NK-92 (cell line): ENCODE results near the gene PTGDS.

Experiments
- DNase-seq: peaks from one replicate; lab custom pipeline; 2025; ENCODE audit not compliant: unreplicated experiment; lab: John Stamatoyannopoulos, UW

PTGDS gene

DNA sequence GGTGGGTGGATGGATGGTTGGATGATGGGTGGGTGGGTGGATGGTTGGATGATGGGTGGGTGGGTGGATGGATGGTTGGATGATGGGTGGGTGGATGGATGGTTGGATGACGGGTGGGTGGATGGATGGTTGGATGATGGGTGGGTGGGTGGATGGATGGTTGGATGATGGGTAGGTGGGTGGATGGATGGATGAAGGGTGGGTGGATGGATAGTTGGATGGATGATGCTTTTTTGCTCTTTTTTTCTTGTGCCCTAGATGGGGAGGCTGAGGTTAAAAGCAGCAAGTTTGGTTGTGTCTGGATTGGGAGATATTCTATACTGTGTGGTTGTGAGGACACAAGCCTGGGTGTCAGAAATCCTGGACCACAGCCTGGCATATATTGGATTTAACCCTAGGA is 19.8 kb upstream of the PTGDS start:
- no peak for DNase-seq

DNA sequence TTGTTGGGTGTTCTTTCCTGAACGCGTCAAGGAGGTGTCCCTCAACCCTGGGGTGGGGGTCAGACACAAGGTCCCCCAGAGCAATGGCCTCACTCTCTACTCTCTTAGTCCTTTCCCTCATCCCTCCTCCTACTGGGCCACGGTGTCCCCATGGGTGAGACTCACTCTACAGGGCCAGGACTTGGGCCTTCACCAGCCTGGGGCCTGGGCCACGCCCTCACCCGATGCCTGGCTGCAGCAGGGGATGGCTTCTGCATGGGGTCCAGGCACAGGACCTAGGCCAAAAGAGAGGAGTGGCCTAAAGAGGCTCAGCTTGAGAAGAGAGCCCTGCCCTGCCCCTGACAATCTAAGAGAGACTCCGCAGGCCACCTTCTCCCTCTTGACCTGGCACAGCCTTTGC is 19.4 kb upstream of the PTGDS start:
- DNase-seq = no peak

DNA sequence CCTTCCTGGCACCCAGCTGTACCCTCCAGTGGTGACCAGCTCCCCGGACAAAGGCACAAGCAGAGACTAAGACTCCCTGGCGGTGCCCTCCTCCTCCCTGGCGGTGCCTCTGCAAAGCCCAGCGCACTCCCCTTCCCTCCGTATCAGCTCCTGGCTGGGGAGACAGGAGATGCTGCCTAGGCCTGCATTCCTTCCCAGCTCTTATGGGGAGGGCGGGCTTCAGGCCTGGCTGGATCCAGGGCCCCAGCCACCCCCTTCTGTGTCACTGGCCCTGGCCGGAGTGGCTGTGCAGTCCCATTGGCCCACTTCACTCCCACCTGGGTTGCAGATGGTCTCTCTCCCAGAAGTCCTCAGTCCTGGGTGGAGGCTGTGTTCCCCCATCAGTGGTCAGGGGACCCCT is 18.8 kb upstream of the PTGDS start:
- no peak for DNase-seq

DNA sequence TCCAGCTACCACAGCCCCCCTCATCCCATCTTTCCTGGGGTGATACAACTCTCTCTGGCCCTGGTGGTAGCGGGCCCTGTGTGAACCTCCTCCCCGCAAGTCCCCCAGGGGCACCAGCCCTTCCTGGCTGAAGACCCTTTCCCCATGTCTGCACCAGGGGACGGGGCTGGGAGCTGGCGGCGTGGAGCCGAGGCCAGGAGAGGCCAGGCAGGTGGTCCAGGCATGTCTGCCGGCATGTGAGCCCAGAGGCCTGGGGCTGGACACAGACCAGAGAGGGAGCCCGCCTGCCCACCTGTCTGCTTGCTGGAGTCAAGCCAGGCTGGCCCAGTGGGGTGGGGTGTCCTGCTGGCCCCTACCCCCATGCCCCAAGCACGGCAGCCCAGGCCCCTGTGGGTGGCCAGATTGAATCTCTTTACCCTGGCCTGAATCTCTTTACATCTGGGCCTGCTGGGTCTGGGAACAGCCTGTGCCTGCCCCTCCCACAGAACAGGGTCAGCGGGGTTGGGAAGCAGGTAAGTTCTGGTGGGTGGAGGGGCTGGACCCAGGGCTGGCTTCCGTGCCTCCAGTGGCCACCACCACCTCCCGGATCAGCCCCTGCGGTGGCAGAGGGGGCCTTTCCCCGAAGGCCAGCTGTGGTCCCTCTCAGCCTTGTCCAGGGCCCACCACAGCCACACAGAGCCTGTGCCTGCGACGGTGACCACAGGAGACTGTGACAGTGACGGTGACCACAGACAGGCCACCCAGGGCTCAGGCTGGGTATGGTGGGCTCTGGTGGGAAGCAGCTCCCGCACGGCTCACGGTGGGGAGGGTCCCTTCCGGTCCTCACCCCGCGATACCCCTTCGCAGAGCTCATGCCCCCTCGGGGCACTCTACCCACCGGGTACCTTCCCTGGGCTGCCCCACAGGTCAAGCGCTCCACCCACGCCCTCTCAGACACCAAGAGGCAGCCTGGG is 18.1 kb upstream of the PTGDS start:
- DNase-seq = no peak

DNA sequence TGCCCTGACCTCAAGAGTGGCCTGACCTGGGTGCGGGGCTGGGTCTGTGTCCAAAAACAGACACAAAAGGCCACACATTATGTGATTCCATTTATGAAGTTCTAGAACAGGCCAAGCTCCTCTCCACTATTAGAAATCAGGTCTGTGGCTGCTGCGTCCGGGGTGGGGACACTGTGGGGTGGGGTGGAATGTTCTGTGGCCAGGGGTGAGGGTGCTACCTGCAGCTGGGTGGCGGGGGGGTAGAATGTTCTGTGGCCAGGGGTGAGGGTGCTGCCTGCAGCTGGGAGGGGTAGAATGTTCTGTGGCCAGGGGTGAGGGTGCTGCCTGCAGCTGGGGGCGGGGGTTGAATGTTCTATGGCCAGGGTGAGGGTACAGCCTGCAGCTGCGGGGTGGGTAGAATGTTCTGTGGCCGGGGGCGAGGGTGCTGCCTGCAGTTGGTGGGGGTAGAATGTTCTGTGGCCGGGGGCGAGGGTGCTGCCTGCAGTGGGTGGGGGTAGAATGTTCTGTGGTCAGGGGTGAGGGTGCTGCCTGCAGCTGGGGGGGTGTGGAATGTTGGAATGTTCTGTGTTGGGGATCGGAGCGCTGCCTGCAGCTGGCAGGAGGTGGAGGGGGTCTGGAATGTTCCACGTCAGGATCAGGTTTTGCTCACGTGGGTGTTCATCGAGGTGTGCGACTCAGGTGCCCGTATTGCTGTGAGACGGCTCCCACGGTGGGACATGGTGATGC is 16.9 kb upstream of the PTGDS start:
- DNase-seq = no peak

DNA sequence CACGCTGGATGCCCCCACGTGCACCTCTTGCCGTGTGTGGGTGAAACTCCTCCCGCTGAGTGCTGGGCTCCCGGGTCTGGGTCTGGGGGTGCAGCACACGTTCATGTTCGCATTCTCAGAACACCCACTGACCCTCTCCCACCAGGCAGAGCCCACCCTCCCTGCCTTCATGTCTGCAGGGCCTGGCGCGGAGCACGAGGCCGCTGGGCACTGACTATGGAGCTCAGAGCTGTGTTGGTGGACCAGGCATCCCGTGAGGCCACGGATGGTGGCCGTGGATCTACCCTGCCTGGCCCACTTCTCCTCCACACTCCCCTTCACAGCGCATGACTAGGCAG is 16.4 kb upstream of the PTGDS start:
- no peak for DNase-seq

DNA sequence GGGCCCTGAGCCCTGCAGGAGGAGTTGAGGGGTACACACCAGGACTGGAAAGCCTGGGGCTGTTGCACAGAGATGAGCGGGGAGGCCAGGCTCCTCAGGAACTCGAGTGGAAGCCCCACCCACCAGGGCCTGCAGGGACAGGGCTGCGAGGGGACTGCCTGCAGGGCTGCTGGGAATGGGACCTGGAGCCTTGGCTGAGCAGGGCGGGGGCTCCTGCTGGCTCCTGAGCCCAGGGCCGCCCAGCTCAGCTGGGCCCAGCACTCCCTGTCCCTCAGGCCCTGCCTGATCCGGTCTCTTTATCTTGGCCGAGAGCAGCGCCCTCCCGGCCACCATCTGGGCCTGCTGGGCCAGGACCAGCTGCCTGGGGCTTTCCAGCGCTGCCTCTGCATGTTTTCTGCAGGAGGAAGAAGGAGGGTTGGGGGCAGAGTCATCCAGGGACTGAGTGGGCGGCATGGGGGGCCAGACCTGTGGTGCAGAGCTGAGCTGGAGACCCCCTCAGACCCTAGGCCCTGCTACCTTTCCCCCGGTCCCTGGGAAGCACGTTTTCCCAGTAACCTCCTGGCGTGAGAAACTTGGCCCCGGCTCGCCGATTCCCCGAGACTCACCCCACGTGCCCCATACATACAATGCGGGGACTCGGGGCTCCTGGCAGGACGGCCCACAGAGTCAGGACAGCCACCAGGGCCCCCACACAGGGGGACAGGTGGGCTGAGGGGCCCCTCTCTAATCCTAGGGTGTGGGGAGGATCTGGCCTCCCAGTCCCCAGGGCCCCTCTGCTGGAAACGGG is 15.8 kb upstream of the PTGDS start:
- no peak for DNase-seq

DNA sequence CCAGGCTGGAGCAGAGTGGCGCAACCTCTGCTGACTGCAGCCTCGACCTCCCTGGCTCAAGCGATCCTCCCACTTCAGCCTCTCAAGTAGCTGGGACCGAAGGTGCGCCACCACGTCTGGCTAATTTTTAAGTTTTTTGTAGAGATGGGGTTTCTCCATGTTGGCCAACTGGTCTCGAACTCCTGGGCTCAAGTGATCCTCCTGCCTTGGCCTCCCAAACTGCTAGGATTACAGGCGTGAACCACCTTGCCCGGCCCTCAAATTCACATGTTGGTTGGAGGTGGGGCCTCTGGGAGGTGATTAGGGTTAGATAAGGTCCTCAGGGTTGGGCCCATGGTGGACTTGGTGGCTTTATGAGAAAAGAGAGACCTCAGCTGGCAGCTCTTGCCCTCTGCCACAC is 15.1 kb upstream of the PTGDS start:
- no peak for DNase-seq

DNA sequence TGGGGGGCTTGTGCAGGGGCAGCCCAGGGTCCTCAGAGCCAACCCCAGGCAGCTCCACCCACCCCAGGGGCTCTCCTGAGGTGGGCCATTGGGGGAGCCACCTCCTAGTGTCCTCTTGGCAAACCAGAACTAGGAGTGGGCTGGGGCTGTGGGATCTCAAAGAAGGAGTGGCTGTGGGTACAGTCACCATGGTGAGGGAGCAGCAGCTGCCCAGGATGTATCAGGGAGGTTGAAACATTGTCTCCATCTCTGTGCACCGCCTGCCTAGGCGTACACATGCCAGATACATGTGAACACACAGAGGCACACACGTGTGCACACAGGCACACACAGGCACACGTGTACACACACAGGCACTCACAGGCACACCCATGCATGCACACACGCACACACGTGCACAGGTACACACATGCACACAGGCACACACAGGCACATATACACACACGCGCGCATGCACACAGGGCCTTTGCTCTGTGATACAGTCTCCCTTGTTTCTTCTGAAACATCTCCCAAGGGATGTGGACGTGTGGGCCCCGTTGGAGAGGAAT is 14.5 kb upstream of the PTGDS start:
- no peak for DNase-seq

DNA sequence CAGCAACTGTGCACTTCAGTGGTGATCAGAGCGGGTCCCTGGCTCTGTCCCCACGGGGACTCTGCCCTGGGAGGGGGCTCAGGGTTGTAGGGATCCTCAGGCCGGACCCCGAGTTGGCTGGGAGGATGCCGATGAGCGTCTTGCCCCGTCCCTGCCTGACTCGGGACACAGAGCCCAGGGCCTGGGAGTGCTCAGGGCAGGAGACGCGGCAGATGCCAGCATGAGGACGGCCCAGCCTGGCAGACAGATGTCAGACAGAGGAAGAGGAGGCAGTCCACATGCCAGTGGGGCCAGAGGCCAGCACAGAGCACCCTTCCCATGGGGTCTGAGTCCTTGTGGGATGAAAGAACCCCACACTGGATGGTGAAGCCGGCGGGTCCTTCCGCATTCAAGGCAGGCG is 14.0 kb upstream of the PTGDS start:
- no peak for DNase-seq

DNA sequence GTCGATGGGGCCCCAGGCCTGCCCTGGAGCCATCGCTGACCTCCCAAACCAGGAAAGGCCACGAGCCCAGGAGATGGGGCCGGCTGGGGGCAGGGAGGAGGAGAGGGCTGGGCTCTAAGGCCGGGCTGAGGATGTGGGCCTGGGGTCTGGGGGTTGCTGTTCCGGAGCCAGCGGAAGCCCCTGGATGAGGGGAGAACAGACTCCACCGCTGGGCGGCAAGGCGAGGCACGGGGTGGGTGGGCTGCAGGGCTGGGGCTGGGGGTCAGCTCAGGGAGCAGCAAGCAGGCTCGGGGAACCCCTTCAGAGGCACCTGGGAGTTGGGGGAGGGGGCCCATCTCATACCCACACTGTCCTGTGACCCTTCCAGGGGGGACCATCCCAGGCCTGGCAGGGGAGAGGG is 13.6 kb upstream of the PTGDS start:
- DNase-seq = no peak

DNA sequence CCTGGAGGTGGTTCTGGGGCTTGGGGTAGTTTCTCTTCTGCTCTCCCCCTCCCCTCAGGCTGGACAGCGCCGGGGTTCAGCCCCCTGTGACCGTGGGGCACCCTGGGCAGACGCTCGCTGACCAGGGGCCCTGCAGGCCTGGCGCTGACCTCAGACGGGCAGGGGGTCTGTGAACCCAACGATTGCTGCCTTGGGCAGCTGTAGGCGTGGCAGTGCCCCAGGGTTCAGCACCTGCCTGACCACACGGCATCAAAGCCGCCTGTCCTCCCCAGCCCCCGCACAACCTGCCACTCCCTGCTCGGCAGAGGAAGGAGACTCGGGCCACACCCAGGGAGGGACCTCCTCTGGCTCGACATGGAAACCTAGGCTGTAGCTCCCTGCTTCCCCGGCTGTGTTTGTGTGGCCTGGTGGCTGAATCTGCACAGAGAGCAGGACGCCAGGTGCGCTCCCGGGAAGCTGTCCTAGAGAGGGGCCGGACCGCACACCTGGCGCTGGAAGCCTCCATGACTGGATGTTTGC is 13.1 kb upstream of the PTGDS start:
- DNase-seq = no peak

DNA sequence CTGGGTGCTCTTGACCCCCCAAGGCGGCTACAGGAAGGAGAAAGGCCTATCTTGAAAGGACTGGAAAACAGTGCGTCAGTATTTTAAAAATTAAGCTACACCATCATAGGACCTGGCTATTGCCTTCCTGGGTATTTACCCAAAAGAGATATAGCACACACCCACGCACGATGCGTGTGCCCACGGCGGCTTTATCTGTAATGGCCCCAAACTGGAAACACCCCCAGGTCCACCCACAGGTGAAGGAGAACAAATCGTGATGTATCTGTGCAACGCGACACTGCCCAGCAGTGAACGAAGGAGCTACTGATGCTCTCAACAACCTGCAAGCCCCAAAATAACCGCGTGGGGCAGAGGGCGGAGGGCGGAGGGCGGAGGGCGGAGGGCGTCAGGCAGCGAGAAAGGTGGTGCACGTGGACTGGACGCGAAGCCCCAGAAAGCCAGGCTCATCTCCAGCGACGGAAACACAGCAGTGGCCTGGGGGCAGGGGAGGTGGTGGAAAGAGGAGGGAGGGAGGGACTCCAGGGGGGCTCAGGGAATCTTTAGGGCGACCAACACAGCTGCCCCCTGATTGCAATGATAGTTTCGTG is 12.4 kb upstream of the PTGDS start:
- DNase-seq = no peak

DNA sequence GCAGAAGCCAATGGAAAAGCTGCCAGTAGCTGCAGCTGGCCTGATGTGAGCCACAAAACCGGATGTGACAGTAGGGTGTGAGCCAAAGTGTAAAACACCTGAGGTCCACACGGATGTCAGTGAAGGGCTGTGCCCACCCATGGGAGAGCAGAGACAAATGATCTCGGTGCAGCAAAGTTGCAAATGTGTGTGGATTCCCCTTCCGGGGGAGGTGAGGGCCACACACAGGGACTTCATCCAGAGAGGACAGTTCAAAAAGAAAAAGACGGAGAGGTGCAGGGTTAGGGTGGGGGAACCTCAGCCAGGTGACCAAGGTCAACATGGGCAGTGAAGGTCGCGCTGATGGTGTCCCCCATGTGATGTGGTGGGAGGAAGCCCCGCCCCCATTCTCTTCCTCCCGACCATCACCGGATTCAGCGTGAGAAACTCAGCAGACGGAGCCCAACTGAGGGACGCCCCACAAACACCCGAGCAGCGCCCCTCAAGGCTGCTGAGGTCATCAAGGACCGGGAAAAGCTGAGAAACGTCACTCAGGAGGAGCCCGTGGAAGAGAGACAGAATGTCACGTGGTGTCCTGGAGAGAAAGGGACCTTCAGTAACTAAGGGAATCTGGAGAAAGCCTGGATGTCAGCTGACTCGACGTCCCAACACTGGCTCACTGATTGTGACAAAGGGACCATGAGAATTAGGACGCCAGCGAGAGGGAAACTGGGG is 11.4 kb upstream of the PTGDS start:
- no peak for DNase-seq

DNA sequence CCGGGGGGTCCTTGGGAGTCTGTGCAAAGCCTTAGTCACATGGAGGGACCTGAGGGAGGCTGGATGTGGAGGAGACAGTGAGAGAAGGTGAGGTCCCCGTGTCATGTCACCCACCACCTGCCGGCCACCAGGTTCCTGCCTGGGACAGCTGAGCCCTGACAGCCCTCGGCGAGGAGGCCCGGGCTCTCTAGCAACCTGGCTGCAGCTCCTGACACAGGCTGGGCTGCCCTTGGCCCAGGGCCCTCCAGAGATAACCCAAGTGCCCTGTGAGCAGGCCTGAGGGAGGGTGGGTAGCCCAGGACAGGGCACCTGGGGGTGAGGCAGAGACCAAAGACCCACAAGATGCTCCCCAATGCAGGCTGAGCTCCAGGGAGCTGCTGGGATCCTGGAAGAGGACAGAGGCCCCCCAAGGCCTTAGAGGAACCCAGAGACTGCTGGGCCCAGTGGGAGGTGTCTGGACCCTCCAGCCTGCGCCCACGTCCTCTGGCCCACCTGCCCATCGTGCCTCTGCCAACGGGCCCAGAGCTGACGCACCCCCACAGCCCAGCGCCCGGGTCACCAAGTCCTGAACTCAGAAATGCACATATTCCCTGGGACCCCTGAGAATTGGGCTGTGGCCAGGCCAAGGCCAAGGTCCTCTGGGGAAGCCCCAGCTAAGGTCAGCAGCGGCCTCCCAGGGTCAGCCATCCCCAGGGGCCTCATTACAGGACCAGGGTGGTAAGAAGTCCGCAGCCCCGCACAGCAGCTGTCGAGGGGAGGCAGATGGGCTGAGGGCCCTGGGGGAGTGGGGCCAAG is 8.8 kb upstream of the PTGDS start:
- no peak for DNase-seq

DNA sequence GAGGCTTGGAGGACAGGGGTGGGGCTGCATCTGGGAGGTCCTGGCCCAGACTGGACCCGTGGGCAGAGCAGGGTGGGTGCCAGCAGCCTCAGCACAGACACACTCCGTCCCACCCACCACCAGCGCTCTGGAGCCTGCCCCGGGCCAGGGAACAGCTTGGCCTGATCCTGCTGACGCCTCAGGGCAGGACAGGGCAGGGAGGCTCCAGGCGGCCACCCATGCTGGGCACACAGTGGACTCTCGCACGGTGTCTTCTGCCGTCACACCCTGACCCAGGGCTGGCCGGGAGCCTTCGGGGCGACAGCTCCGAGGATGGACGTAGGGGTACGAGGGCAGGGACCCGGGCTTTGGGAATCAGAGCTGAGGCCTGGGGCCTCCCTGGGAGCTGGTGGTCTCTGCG is 8.2 kb upstream of the PTGDS start:
- no peak for DNase-seq

DNA sequence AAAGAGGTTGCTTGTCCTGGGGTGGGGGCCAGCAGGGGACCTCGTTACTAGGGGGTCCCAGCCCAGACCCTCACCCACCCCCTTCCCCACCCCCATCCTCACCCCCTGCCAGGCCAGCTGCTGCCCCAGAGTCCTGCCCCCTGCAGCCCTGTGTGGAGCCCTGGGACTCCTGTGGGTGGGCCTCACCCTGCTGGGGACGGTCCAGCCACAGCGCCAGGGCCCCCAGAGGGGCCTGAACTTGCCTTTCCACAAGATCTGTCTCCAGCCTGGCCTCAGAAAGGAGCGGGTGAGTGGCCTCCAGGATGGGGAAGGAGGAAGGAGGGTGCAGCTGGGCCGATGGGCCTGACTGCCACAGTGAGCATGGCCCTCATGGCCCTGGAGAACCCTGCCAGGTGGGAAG is 7.5 kb upstream of the PTGDS start:
- DNase-seq = no peak

DNA sequence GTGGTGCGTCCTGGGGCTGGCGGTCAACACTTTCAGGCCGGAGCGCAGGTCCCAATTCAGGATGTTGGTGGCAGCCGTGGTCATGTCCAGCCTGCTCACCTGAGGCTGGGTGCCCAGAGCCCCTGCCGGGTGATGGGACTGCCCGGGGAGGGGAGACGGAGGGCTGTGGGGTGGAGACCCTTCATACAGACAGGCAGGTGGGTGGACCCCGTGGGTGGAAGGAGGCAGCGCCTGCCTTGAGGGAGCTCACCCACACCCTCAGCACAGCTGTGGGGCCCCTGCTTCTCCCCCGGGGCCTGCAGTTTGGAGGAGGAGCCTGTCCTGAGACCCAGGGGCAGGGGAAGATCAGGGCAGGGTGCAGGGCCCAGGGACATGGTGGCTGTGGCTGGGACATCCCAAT is 6.9 kb upstream of the PTGDS start:
- DNase-seq = no peak

DNA sequence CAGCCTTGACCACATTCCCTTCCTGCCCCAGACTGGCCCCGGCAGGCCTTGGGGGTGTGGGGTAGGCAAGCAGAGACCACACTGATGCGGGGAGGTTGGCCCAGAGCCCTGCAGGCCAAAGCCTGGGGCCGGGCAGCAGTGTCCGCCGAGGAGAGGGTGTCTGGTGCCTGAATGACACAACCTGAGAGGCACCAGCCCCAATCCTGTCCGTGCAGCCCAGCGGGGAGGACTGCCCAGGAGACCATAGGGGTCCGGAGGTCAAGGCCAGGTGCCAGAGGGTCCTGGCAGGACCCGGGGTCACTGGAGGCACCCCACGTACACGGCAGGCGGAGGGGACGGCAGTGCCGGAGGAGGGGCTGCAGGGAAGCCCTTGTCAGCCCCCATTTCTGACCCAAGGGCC is 5.6 kb upstream of the PTGDS start:
- no peak for DNase-seq
